Body of pancreas (tissue), 4 donors: ENCODE data around the gene TRIM69.

ENCODE experiments used
- CTCF ChIP-seq, 7 experiments: fragments of 450-650 bp in 4 of 7; fragments of 200-600 bp in 3 of 7; sonication (generic) in 3 of 7; IDR thresholded peaks; one replicate each; pipeline ENCODE4 v1.5.1; 2016 to 2019; ENCODE audit warnings: antibody characterized with exemption in 7 of 7
- POLR2A ChIP-seq, 3 donors: fragments of 450-650 bp; IDR thresholded peaks; one replicate each; pipeline ENCODE4 v1.6.1; 2016; ENCODE audit warnings: antibody characterized with exemption in 3 of 3, mild to moderate bottlenecking in 2 of 3

GRCh38 chr15:44727485-44728231 is 8.7 kb upstream of the TRIM69 start:
- TF ChIP-seq CTCF (IDR thresholded peaks at IDR 0.05) = no peak
- no peak for TF ChIP-seq POLR2A (IDR thresholded peaks at IDR 0.05)
